ENCODE results near the gene ATRIP. TPM values are rescaled to one million over a fixed set of nuclear protein-coding genes. Genes with fewer than 3 reads are reported as not detected.
A peak's percentile ranks its signal among the peaks of the same experiment; 100 is the strongest.

The ATRIP gene
- total RNA-seq, 1 donor from 2014 or later = 6.3 TPM

DNA sequence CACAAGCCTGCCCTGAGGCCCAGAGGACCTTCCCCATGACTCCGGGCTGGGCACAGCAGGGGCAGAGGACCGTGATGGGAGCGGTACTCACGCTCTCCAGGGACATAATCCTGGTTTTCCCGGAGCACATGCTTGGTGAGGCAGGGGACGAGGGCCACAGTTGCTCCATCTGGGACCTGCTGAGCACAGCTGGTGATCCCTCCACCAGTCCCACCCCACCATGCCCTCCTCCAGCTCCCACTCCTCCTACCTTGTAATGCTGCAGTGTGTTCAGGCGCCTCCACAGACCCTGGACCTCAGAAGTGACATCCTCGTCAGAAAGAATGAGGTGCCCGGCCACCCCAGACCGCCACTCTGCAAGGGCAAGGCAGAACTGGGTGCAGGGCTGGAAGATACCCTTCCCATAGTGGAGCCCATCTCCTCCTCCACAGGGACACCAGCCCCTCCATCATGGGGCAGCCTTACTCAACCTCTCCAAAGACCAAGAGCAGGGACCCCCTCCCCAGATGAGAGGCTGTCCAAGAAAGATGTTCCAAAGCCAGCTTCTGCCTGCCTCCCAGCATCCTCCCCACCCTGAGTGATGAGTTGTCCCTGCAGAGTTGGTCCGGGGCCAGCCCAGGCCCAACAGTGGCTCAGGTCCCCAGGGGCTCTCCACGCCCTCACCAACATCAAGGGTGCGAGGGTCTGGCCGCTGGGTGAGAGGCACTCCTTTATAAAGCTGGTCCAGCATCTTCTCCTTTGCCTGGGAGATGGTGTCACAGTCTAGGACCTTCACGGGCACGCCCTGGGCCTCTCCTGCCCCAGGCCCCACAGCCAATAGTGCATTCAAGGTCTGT lies 36.1 kb upstream of the ATRIP start:
- no peak for ATAC-seq

DNA sequence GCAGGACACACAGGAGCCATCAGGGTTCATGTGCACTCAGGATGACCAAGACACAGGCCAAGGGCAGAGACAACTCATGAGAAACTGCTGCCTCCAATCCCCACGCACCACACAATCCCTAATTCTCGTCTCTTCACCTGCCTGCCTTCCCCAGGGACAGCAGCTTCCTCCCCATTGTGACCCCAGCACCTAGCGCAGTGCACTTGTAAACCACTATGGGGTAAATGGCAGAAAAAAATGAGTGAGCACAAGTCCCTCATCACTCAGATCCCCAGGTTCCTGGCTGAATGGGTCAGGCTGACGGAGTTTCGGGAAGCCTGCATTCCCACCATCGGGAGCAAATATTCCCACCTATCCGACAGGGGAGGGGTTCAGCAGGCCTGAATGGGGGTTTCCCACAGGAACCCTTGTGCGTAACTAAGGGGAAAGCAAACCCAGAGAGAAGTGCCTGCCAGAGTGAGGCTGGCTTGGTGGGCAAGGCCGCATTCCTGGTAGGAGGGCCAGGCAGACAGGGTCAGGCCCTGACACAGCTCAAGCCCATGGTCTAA lies 35.4 kb upstream of the ATRIP start:
- ATAC-seq = no peak

DNA sequence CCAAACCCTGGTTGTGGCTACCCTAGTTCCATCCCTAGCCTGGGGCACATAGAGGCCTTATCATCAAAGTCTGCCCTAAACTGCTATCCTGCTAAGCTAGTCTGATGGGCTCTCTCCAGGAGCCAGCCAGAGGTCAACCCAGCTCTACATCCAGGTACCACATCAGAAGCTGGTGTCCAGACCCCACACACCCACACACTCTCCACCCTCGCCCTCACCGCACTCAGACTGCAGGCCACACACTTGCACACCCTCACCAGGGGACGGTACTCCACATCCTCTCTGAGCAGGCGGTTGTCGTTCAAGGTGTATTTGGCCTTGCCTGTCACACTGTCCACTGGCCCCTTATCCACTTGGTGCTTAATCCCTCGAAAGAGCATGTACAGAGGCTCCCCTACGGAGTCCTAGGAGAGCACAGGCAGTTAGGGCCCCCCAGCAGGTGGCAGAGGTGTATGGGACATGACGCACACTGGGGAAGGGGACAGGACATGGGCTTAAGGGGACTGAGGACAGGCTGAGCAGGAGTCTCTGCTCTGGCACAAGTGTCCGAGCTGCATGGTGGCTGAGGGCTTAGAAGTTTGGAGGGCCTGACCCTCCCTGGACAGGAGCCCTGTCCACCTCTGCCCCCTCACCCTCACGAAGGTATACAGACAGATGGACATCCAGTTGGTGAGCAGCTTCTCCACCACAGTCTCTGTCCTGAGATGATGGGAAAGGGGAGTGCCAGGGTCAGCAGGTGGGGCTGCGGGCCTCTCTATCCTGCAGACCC lies 34.7 kb upstream of the ATRIP start:
- no peak for ATAC-seq

DNA sequence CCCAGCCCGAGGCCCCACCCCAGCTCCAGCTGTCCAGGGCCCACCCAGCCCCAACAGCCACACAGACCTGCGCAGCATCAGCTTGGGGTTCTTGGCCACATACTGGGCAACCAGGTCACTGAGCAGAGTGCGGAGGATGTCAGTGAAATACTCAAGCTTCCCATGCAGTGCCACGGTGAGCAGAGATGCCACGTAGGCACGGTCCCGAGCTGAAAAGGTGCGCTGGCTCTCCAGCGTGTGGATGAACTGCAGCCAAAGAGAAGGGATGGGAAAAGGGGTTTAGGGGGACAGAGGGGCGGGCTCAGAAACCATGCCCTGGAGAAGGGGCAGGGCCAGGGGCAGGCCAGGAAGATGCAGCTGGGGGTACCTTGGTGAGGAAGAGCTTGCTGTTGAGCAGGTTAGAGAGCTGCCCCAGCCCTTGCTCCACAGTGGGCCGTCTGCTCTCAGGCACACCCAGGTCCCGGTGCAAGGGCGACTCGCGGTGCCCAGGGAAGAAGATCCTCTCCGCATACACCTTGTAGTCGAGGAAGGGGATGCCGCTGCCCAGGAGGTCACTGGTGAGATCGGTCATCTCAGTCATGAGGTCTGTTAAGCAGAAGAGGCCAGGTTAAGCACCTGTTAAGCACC lies 34.0 kb upstream of the ATRIP start:
- ATAC-seq = no peak

DNA sequence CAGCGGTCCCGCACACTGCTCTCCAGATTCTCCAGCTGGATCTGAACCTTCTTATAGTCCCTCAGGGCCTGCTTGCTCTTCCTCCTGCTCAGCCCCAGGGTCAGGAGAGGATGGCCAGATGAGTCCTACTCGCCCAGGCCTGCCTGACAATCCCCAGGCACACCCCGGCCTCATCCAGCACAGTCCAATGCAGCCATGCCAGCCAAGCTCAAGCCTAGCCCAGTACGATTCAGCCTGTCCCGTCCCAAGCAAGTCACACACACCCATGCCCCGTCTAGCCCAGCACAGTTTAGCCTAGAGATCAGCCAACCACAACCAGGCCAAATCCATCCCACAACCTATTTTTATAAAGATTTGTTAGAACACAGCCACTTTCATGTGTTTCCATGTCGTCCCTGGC lies 33.5 kb upstream of the ATRIP start:
- peak; percentile 81 for ATAC-seq

DNA sequence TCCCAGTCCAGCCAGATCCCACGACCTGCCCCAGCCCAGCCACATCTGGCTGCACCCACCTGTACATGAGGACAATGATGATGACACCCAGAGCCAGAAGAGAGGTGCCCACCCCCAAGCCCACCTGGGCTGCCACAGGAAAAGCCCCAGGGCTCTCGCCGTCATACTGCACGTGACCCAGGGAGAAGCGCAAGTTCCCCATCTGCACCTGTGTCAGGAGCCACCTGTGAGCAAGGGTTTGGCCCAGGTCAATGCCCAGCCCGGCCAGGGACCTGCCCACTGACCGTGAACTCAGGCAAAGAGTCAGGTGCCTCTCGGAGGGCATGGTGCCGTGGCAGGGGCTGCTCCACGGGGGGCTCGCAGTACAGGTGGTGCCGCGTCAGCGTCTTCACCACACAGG lies 32.9 kb upstream of the ATRIP start:
- ATAC-seq = no peak

DNA sequence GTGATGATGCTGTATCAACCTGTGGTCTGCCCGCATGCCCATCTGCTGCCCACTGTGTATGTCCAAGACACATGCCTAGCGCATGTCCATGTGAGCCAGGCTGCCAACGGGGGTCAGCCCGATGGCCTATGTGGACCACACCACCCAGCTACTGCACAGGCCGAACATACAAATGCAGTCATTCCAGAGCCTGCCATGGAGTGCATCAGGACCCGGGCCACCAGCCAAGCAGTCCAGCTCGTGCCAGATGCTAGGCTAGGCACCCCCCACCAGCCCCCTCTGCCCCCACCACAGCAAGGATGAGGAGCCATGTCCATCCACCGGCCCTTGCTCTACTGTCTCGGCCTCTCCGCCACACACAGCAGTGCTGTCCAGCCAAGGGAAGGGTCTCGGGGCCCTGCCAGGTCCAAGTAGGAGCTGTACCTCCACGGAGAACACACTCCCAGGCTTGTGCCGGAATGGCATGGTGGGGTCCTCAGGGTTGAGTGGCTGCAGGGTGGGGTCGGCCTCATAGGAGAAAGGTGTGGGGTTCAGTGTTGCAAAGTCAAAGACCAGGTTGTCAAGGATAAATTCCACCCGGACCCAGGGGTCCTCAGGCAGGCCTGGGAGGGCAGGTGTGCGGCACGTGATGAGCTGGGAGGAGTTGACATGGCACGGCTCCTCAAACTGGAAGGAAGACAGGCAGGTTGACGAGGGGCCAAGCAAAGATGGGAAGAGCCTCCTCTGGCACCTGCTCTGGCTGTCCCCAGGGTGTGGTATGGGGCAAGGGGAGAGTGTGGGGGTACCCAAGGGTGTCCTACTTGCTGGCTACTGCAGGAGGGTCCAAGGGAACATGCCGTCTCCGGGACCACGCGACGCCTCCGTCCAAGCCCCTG lies 31.9 kb upstream of the ATRIP start:
- no peak for ATAC-seq

DNA sequence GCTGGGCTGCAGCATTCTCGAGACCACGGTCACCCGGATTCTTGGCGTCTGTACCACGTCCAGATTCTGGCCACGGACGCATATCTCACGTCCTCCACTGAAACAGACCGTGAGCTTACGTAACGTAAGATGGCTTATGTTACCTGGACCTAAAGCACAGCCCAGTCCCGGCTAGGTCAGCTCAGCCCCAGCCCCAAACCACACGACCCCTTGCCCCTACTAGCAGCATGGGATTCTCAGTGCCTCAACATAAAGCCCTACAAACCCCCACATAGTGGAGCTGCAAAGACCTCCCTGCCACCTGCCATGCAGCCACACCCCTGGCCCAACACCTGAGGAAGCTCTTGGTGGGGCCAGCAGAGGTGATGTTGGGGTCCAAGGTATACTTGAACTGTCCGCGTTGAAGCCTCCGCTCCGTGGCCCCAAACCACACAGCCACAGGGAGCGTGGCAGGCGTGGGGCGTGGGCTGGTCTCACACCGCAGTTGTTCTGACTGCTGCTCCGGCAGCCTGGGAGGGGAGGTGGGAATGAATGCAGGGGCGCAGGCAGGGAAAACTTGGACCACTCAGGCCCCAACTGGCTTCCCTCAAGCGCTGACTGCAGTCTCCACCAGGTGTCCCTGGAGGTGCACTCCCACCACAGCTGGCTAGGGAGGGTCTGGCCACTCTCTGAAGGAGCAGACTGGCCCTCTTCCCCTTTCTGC lies 31.1 kb upstream of the ATRIP start:
- no peak for ATAC-seq

DNA sequence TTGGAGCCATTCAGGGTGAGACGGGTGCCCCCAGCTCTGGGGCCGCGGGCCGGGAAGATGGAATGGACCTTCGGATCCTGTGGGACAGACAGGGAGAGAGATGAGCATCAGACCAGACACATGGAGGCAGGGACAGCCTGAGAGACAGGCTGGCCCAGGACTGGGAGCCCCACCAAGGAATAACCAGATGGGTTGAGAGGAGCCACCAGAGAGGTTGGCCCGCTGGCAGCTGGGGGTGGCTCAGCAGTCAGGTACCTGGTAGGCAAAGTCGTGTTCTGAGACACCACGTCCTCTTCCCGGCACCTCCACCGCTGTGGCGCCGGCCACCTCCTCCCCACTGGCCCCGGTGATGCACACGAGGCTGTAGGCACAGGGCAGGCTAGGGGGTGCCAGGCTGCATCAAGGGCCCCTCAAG lies 30.4 kb upstream of the ATRIP start:
- ATAC-seq = no peak

DNA sequence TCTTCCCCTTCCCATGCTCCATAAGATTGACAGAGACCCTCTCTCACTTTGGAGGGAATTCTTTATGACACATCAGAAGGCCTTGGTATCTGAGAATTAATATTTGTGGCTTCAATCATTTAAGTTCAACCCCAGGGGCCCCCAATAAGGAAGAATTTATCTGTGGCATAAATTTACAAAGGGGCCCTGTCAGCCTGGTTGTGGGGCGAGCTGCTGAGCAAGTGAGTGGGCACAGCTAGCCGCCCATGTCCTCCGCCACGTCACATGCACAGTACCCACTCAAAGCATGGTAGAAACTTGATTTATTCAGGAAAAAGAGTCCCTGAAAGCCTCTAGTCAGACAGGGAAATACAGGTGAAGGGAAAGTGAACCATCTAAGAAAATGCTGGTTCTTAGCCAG lies 30.0 kb upstream of the ATRIP start:
- no peak for ATAC-seq

DNA sequence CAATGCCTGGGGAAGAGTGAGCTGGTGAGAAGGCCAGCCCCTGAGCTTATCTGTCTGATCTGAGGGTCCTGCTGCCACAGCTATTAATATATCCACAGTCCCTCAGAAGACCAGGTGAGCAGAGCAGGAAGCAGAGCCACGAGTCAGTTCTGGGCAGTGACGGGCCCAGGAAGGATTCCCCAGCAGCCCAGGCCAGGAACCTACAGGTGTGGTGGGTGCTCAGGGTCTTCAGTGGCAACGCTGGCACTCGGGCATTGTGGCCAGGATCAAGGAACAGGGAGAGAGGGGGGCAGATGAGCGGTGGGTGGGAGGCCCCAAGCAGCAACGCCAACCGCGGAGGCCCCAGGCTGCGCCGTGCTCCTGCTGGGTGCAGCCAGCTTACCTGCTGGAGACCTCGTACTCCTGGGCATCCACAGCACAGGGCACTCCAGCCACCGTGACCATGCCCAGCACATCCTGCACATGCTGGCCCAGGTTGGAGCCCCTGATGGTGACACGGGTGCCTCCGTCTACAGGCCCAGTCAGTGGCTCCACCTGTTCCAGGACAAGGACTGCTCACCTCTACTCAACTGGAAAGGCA lies 28.9 kb upstream of the ATRIP start:
- ATAC-seq = no peak

DNA sequence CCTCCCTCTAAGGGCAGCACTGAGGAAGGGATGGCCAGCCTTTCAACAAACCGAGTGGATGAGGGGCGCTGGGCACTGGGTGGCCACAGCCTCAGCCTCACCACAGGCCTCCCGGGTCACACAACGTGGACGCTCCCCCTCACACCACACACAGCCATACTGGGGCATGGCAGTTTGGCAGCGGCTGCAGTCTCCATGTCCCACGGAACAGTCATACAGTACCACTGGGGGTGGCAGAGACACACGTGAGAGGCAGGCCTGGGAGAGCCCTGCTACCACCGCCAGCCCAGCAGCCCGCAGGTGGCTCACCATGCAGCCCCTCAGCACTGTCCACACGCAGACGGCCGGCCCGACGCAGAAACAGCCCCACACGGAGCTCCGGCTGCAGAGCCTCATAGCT lies 28.4 kb upstream of the ATRIP start:
- ATAC-seq = no peak

DNA sequence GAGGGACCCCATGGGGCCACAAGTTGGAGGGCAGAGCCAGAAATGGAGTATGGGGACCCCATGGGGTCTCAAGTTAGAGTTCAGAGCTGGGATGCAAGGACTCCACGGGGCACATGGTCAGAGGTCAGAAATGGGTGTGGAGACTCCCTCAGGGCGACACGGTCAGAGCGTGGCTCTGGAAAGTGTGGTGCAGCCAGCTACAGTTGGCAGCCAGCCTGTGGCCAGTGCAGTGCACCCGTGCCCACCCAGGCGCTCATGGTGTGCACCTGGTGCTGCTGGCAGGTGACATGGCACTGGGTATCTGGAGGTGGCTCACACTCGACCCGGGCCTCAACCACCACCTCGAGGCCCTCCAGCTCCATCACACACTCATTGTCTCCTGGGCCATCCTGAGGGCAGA lies 27.9 kb upstream of the ATRIP start:
- ATAC-seq = no peak

DNA sequence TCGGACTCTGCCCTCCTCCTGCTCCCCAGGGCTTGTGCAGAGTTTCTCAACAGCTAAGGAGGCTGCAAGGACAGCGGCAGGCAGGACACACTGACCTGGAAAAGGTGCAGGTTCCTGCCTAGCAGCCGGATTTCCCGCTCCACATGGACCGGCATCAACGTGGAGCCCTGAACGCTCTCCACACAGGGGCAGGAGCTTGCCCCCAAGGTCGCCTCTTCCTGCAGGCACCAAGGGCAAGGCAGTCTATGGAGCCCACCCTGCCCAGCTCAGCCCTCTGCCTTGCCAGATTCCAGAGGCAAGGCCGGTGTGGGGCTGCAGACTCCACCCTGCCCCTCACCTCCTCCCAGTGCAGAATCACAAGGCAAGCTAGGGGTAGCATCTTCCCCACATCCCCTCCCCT lies 27.4 kb upstream of the ATRIP start:
- no peak for ATAC-seq

DNA sequence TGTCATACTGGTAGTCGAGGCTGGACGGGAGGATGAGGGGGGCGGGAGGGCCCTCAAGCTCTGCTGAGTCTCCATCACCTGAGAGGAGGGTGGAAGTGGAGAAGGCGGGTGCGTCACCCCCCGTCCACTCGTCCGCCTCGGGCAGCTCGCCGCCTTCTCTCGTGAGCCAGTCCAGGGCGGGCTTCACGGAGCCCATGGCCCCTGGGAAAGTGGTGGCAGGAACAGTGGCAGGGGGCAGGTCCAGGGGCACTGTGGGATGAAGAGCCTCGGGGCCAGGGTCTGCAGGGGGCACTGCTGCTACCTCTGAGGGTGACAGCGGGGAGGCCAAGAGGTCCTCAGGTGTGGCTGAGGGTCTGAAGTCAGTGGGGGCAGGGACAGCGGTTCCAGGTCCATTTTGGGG lies 26.9 kb upstream of the ATRIP start:
- no peak for ATAC-seq

DNA sequence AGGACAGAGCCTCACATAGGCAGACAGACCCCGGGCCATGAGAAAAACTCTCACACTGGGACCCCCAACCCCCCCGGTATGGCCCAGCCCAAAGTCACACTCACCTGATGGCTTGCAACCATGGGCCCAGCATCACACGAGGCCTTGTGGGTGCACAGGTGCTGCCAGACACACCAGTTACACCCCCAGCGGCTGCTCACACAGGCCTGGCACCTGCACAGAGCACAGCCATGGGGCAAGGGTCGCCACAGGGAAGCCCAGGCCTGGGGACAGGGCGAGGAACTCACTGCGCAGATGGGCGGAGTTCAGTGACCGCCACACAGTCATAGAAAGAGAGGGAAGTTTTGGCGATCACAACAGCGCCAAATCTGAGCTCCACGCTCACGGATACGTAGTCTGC lies 26.0 kb upstream of the ATRIP start:
- ATAC-seq = no peak

DNA sequence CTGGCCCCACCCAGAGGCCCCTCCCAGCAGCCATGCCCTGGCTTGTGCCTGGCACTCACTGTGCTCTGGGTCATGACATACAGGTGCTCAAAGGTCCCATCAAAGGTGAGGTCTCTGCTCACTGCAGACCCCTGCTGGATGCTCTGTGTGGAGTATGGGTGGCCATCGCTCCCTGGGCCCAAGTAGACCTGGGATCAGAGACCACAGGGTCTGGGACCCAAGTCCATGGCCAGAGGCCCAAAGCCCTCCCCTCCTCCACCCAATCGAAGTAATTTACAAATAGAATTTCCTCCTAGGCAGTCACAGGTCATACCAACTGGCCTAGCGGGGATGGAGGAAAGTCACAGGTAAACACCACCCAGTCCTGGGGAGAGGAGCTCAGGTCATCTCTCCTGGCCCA lies 24.3 kb upstream of the ATRIP start:
- peak; percentile 30 for ATAC-seq

DNA sequence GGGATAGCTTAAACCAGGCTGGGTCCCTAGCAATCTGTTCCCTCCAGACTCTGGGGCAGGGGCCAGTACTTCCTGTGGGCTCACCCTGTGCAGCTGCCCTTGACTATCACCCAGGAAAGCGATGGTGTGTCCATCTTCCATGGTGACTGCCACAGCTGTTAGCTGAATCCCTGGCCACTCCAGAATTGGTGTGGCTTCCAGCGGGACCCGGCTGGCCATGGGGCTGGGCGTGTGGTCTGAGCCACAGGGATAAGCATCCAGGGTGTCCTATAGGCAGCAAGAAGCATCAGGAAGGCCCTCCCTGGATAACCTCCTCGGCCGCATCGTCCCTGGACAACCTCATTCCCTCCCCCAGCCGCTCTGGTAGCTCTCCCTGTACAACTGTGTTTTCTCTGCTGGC lies 23.9 kb upstream of the ATRIP start:
- no peak for ATAC-seq

DNA sequence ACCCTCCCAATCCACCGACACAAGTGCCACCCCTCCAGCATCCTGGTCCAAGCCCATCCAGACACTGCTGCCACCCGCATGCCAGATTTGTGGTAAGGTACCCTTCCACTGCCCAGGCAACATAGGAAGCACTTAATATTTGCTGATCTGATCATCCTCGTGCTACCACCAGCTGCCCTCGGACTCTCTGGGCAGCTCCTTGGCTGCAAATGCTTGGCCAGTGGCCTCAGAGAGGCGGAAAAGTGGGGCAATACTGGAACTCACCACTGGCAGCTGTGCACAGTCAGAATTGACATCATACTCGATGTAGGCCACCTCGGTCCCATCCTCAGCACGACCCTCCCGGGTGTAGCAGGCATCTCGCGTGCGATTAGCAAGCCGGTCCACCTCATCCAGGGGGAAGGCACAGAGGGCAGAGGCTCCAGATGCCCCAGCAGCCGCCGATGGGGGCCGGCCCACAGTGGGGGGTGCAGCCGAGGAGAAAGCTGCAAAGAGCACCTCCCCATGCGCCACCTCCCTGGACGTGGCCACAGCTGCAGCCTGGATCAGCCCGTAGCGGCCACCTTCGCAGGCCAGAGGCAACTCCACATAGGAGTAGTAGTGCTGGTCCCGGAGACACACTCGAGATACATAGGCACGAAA lies 23.2 kb upstream of the ATRIP start:
- no peak for ATAC-seq

DNA sequence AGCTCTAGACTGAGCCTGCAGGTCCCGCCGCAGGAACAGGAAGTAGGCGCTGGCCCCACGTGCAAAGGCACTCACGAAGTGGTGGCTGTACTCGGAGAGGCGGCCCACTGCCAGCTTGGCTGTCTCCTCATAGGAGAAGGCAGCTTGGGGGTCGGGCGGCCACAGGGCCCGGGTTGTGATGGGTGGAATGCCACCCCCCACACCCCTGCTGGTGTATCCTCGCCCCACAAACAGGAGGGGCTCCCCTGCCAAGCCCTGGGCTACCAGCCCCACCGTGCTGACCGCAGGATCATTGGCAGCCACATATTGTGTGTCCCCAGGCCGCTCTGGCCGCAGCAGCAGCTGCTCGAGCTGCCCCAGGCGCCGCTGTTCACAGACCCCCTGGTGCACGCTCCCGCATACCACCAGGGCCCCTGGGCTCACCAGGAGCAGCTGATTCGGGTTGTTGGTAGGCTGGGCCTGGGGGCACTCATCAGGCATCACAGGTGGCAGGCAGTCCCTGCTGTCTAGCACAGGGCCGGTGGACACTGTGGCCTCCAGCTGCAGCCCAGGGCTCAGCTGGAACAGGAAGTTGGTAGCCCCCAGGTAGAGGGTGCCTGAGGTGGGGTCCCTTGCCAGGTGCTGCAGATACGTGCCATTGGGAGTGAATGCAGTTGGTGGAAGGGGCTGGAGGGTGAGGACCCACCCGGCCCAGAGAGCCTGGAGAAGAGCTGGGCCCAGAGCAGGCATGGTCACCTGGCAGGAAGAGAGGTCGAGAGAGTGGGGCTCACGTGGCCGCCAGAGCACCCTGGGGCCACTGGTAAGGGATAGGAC lies 22.4 kb upstream of the ATRIP start:
- ATAC-seq = no peak
